GM18511 (cell line): ENCODE measurements around the gene RIPK3.

Source experiments
- ATAC-seq: cut with Tn5 transposase; IDR thresholded peaks from one replicate; pipeline ENCODE4 v1.9.1; 2021; ENCODE audit warnings: mild to moderate bottlenecking, moderate library complexity; ENCODE audit not compliant: unreplicated experiment

Gene RIPK3

DNA sequence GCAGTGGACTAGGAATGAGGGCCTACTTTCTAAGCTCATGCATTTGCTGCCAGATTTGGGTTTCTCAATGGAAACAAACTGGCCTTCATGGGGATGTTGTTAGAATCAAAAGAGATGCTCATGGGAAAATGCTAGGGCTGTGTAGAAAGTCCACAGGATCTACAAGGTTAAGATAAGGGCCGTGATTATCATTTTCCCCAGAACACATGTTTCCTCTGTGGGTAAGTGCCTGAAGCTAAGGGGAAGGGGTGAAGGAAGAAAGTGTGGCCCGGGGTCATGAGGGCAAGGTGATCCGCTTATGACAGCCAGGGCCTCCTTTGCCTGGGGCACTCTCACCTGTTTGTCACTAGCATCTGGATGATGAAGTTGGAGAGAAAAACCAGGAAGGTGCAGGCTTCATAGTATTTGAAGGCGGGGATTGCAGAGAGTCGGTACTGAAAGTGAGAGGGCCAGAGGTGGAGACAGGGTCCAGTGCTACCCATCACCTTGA lies 14.7 kb downstream of the RIPK3 start:
- ATAC-seq: no peak

DNA sequence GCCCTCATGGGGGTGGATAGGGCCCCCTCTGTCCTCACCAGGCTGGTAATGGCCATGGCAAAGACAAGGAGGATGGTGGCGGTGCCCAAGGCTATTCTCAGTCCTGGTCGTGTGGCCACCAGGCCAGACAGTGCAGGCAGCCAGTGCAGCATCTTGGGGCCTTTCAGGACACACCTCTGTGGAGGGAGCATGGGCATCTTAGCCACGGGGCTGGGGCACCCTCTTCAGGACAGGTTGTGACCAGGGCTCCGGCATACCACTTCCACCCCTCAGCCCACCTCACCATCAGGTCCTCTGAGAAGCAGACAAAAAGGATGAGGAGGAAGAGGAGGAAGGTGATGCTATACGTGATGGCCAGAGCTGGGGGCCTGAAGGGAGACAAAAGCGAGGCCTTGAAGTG lies 15.8 kb downstream of the RIPK3 start:
- no peak for ATAC-seq

DNA sequence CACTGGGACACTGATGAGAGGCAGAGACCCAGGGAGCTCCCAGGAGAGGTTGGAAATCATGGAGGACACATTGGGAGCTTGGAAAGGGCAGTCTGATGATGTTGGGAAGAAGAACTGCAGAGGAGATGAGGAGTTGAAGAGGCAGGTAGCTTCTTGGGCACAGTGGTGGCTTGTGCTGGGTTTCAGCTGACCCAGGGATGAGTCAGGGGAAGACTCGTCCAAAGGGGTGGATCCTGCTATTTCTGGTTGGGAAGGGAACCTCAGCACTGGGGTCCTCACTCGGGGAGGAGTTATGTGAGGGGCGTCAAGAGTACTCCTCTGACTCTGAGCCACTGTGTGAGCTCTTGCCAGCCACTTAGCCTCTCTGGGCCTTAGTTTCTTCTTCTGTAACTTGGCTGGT lies 16.4 kb downstream of the RIPK3 start:
- no peak for ATAC-seq

DNA sequence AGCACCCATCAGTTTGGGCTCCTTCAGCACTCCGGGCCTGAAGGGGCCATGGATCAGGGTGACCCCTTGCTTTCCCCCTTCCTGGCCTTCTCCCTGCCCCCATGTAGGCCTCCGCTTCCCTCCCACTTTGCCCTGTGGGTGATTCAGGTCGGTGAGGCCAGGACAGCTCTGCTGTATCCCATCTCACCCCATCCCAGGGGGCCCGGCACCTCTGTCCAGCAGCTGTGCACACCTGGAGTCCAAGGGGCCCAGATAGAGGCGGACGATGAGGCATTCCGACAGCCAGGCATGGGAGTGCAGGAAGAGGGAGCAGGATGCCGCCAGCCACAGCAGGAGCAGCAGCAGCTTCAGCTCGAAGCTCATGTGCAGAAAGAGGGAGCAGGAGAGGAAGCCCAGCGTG lies 17.1 kb downstream of the RIPK3 start:
- no peak for ATAC-seq

DNA sequence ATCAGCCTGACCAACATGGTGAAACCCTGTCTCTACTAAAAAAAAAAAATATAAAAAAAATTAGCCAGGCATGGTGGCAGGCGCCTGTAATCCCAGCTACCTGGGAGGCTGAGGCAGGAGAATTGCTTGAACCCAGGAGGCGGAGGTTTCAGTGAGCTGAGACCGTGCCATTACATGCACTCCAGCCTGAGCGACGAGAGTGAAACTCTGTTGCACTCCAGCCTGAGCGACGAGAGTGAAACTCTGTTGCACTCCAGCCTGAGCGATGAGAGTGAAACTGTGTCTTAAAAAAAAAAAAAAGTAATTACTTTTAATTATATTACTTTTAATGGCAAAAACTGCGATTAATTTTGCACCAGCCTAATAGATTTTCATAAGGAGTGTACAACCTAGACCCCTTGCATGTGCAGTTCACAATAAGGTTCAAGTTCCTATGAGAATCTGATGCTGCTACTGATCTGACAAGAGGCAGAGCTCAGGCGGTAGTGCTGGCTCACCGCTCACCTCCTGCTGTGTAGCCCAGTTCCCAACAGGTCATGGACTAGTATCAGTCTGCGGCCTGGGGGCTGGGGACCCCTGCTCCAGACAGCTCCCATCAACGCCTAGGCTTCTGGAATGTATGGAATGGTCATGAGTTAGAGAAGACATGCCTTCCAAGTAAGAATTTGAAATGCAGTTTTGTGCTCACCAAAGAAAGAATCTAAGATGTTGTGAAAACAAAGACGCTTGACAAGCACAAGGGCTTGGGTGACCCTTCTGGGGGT lies 18.4 kb downstream of the RIPK3 start:
- no peak for ATAC-seq

DNA sequence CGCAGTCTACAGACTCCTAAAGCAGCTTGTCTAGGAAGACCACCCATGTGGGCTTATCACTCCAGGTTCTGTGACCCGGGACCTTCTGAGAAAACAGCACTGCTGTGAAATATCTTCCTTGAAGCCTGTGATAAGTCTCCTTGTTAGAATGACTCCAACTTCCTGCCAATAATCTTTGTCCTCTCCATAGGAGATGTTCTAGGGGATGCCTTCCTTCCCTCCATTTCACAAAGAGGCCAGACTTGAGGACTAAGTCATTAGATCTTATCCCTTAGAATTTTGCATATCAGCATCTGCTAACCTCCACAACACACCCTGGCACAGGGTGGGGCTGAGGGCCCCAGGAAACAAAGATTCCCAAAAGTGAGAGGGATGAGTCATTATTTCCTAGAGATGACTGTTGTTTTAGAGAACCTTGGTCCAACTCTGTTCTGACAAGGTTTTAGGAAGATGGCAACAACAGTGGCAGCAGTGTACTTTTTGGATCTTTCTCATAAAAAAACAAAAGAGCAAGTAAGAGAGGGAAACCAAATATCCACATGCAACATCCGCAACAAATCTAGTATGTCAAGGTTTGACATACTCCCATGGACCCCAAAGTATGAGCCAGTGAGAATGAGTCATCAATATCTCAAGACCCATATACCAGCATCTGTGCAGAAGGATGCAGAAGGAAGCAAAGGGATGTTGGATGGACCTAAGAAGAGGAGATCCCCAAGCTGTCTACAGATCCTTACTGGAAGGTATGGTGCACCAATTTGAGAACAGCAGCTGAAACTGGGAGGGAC lies 22.5 kb downstream of the RIPK3 start:
- ATAC-seq: no peak

- no peak for ATAC-seq
Measured at GRCh38 chr14:24316597-24316950, 23.2 kb downstream of the RIPK3 start.

- ATAC-seq: no peak
Measured at GRCh38 chr14:24315807-24316596, 23.8 kb downstream of the RIPK3 start.

- no peak for ATAC-seq
Measured at GRCh38 chr14:24315243-24315806, 24.5 kb downstream of the RIPK3 start.

GRCh38 chr14:24314377-24315193 lies 25.2 kb downstream of the RIPK3 start:
- ATAC-seq: no peak

DNA sequence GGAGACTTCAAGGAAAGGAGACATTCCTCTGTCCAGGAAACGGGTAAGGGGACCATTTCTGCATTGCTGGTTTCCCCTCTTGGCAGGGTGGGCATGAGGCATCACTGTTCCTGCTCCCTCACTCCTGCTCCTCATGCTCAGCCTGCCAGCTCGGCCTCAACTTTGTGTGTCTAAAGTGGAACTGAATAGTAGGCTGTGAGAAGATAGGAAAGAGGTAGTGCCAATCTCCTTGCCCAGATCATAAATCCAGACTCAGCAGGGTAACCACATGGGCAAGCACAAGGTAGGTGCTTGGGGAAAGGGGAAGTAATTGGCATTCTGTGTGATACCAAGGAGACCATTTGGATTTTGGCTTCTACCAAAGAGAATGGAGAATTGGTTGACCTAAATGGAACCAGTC lies 25.9 kb downstream of the RIPK3 start:
- ATAC-seq: no peak

DNA sequence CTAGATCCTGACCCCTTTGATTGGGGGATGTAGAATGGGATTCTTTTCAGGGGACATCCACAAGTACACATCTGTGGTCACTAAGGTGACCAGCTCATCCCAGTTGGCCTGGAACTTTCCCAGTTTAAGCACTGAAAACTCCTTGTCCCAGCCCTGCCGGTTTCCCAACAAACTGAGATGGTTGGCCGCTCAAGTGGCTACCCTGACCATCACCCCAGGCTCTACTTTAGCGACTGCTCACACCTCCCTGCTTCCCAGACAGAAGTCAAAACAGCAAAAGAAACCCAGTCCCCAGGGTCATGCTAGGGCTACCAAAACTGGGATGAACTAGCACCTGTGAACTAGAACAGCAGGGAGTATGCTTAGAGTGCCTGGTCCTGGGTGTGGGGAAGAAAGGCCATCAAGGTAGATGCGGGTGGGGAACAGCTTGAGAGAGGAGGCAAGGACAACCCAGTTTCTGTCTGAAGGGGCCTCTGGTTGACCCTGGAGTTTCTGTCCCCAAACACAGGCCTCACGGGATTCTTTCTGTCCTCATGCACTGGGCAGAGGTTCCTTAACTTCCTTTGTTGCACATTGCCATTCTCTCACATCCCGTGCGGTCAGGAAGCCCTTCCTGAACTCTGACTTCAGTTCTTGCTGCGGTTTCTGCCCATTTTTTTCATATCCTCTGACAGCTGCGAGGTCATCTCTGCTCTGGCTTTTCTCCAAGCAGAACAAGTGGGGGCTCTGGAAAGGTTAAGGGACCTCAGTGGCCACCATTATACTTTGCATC lies 26.9 kb downstream of the RIPK3 start:
- ATAC-seq: no peak

GRCh38 chr14:24311837-24312615 lies 27.8 kb downstream of the RIPK3 start:
- no peak for ATAC-seq

- peak; percentile 76 for ATAC-seq
Measured at GRCh38 chr14:24310646-24311604, 28.9 kb downstream of the RIPK3 start, which contains the start of gene LTB4R. LTB4R (plus strand) TSS chr14:24311502; CDS start chr14:24315652, 4,150 bp downstream.

DNA sequence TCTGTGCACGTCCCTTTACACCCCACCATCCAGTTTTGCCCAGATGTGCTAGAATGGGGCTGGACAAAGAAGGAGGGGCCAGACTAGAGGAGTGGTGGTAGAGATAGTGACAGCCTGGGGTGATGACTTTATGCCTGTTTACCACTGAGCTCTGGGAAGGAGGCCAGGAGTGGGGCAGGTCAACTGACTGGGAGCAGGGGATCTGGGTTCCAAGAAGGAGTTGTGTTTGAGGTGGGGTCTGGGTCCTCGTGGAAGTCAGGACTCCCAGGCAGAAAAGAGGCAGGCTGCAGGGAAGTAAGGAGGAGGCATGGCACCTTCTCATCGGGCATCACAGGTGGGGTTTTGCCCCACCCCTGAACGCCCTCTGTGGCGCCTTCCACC lies 29.5 kb downstream of the RIPK3 start:
- ATAC-seq: no peak

GRCh38 chr14:24309538-24310264 lies 30.1 kb downstream of the RIPK3 start, which contains the start of gene LTB4R2:
LTB4R2 (plus strand) TSS chr14:24310140; CDS start chr14:24310665, 525 bp downstream.
- ATAC-seq: no peak
